NCI-H82 treated with DMSO at 0.1 percent for 48 hours (cell line): Measurements from ENCODE around the gene WLS.

Experiments used
- DNase-seq: peaks from one replicate; lab custom pipeline; 2025; ENCODE audit not compliant: unreplicated experiment; lab: John Stamatoyannopoulos, UW

WLS gene

GRCh38 chr1:68141071-68142021 lies 91.0 kb downstream of the WLS start:
- no peak for DNase-seq

- DNase-seq = no peak
Observed at GRCh38 chr1:68140536-68140935, 91.8 kb downstream of the WLS start.

- DNase-seq = no peak
Observed at GRCh38 chr1:68136187-68136586, 96.1 kb downstream of the WLS start.

- no peak for DNase-seq
Observed at GRCh38 chr1:68132426-68133130, 99.7 kb downstream of the WLS start.

GRCh38 chr1:68131261-68131660 lies 101.1 kb downstream of the WLS start:
- DNase-seq = no peak

GRCh38 chr1:68129536-68130250 lies 102.6 kb downstream of the WLS start:
- DNase-seq = no peak

GRCh38 chr1:68128820-68129219 lies 103.5 kb downstream of the WLS start:
- DNase-seq = no peak

GRCh38 chr1:68128157-68128556 lies 104.2 kb downstream of the WLS start:
- DNase-seq = no peak

- no peak for DNase-seq
Observed at GRCh38 chr1:68121536-68121935, 110.8 kb downstream of the WLS start.

- peak; percentile 54 for DNase-seq
Observed at GRCh38 chr1:68120136-68120791, 112.1 kb downstream of the WLS start.

GRCh38 chr1:68119445-68119844 lies 112.9 kb downstream of the WLS start:
- no peak for DNase-seq

GRCh38 chr1:68117416-68117815 lies 114.9 kb downstream of the WLS start:
- DNase-seq = no peak

GRCh38 chr1:68116643-68117235 lies 115.6 kb downstream of the WLS start:
- peak; percentile 31 for DNase-seq

- no peak for DNase-seq
Observed at GRCh38 chr1:68115308-68115707, 117.0 kb downstream of the WLS start.

- DNase-seq = no peak
Observed at GRCh38 chr1:68113966-68114365, 118.4 kb downstream of the WLS start.

GRCh38 chr1:68112835-68113243 lies 119.5 kb downstream of the WLS start:
- DNase-seq = no peak

- no peak for DNase-seq
Observed at GRCh38 chr1:68111519-68112436, 120.5 kb downstream of the WLS start.

- no peak for DNase-seq
Observed at GRCh38 chr1:68107771-68108170, 124.6 kb downstream of the WLS start.

- no peak for DNase-seq
Observed at GRCh38 chr1:68103884-68104554, 128.3 kb downstream of the WLS start.
